Keratinocyte (primary cell): ENCODE measurements around the gene NMT2. TPM values are rescaled to one million over a fixed set of nuclear protein-coding genes. Genes with fewer than 3 reads are reported as not detected.

Experiments
- DNase-seq: peaks from one replicate; pipeline ENCODE4 v3.0.0-alpha.2; 2011; ENCODE audit warnings: low read depth, missing footprints, low spot score
- FAIRE-seq: peaks from 2 replicates; lab custom pipeline; 2011; peaks lifted over from hg19 to GRCh38; lab: Jason Lieb, UNC
- H2AFZ ChIP-seq: 2 replicates; pipeline ENCODE4 v1.6.0; 2012; ENCODE audit warnings: low read length, control low read depth, inconsistent platforms; ENCODE audit not compliant: control insufficient read depth
- H3K27ac ChIP-seq: 2 replicates; pipeline ENCODE4 v1.5.1; 2011; ENCODE audit warnings: low read length; ENCODE audit not compliant: control insufficient read depth, insufficient read depth
- H3K27me3 ChIP-seq: 3 replicates; pipeline ENCODE4 v1.6.0; 2011; ENCODE audit warnings: low read length; ENCODE audit not compliant: control insufficient read depth, insufficient read depth; ENCODE audit errors: extremely low read depth
- H3K36me3 ChIP-seq, 2 experiments: 2 replicates in 1 of 2; 3 replicates in 1 of 2; pipeline ENCODE4 v1.5.1; 2011; ENCODE audit warnings: low read length in 2 of 2, mild to moderate bottlenecking in 1 of 2; ENCODE audit not compliant: control insufficient read depth in 2 of 2, insufficient read depth in 2 of 2; ENCODE audit errors: extremely low read depth in 1 of 2
- H3K4me1 ChIP-seq: 3 replicates; pipeline ENCODE4 v1.5.1; 2011; ENCODE audit warnings: low read length; ENCODE audit not compliant: control insufficient read depth, insufficient read depth; ENCODE audit errors: extremely low read depth
- H3K4me2 ChIP-seq: 3 replicates; pipeline ENCODE4 v1.6.0; 2011; ENCODE audit warnings: low read depth, low read length; ENCODE audit not compliant: control insufficient read depth, insufficient read depth; ENCODE audit errors: extremely low read depth
- H3K4me3 ChIP-seq, 3 experiments: fragments of 200-600 bp in 1 of 3; sonication (generic) in 1 of 3; 2 replicates in 2 of 3; 3 replicates in 1 of 3; pipeline ENCODE4 v1.5.1; 2011 to 2016; ENCODE audit warnings: low read length in 3 of 3, mild to moderate bottlenecking in 3 of 3, control low read depth in 2 of 3, inconsistent platforms in 1 of 3, low read depth in 1 of 3, mixed read lengths in 1 of 3, mixed run types in 1 of 3, moderate library complexity in 1 of 3; ENCODE audit not compliant: control insufficient read depth in 2 of 3, insufficient read depth in 2 of 3; ENCODE audit errors: extremely low read depth in 1 of 3
- H3K79me2 ChIP-seq: 2 replicates; pipeline ENCODE4 v1.6.0; 2012; ENCODE audit warnings: low read length; ENCODE audit not compliant: control insufficient read depth, insufficient read depth
- H3K9ac ChIP-seq: 3 replicates; pipeline ENCODE4 v1.6.0; 2011; ENCODE audit warnings: low read length; ENCODE audit not compliant: control insufficient read depth, insufficient read depth; ENCODE audit errors: extremely low read depth
- H3K9me1 ChIP-seq: 3 replicates; pipeline ENCODE4 v1.6.0; 2011; ENCODE audit warnings: low read length; ENCODE audit not compliant: control insufficient read depth, insufficient read depth; ENCODE audit errors: extremely low read depth
- H3K9me3 ChIP-seq: 2 replicates; pipeline ENCODE4 v1.5.1; 2012; ENCODE audit warnings: low read depth, low read length; ENCODE audit not compliant: control insufficient read depth
- H4K20me1 ChIP-seq: 3 replicates; pipeline ENCODE4 v1.6.0; 2011; ENCODE audit warnings: low read length; ENCODE audit not compliant: control insufficient read depth, insufficient read depth; ENCODE audit errors: extremely low read depth
- CTCF ChIP-seq, 3 experiments: IDR thresholded peaks in 1 of 3; conservative IDR thresholded peaks in 1 of 3; optimal IDR thresholded peaks in 1 of 3; 2 replicates in 2 of 3; 3 replicates in 1 of 3; pipeline versions ENCODE3 to v1.5.1; 2011; ENCODE audit warnings: low read length in 3 of 3, mild to moderate bottlenecking in 3 of 3, moderate library complexity in 2 of 3, control low read depth in 1 of 3, inconsistent platforms in 1 of 3; ENCODE audit not compliant: insufficient read depth in 2 of 3; ENCODE audit errors: extremely low read depth in 1 of 3
- EZH2 ChIP-seq: IDR thresholded peaks from one replicate; pipeline ENCODE4 v1.6.1; 2012; ENCODE audit warnings: inconsistent platforms, mild to moderate bottlenecking, low read length, moderate library complexity
- dilution Hi-C: fragments of 300-500 bp; cut with MboI; formaldehyde crosslinking; loops from one replicate; pipeline ENCODE4 v1.7.0; 2020; ENCODE audit warnings: low sequenced_read_pairs; ENCODE audit not compliant: extremely low pct_ligation_motif_present
- polyA plus RNA-seq, 5 experiments: library from polyadenylated mRNA; depleted of rRNA in 3 of 5; stranded (reverse) in 3 of 5; stranded (forward) in 1 of 5; unstranded in 1 of 5; fragments of >200 nt; gene quantifications; 1 replicate in 1 of 5; 2 replicates in 3 of 5; 3 replicates in 1 of 5; pipeline versions ENCODE4 v1.2.1 to v1.2.3, GENCODE V29; 2011 to 2012; ENCODE audit warnings: missing spikeins in 2 of 5, low read depth in 1 of 5, low replicate concordance in 1 of 5

The NMT2 gene
- polyA plus RNA-seq, 1 donor (not counting 4 experiments of a cell fraction or from before 2014, with no cell fraction given): 9.9 TPM

GRCh38 chr10:15120523-15120922 is 48.0 kb downstream of the NMT2 start:
- TF ChIP-seq EZH2 (no peak), CTCF (optimal IDR thresholded peaks at IDR 0.05 in 1 of 3, IDR thresholded peaks at IDR 0.05 in 1 of 3, conservative IDR thresholded peaks at IDR 0.05 in 1 of 3; ENCODE audit: extremely low read depth in 1 of 3, insufficient read depth in 2 of 3, low read length in 3 of 3) (no peak)
- H2AFZ ChIP-seq: peak overlapping the region; percentile 21
- H3K27ac ChIP-seq: peak overlapping the region; percentile 35
- H3K79me2 ChIP-seq: no peaks in the 10 kb centered on the region
- no peaks in the 10 kb centered on the region for H3K9me3 ChIP-seq
- H3K4me1 ChIP-seq: peaks cover 24% of the 10 kb centered on the region
- FAIRE-seq (no peak), DNase-seq (no peak)
- H4K20me1 ChIP-seq: no peaks in the 10 kb centered on the region
- H3K9me1 ChIP-seq: no peaks in the 10 kb centered on the region
- no peak overlapping the region for H3K4me3 ChIP-seq
- H3K9ac ChIP-seq: peak overlapping the region; percentile 14
- dilution Hi-C loops: no loop called here
- H3K4me2 ChIP-seq: peak overlapping the region; percentile 5
- H3K36me3 ChIP-seq: peaks cover 8 to 15% of the 10 kb centered on the region in 2 experiments
- no peaks in the 10 kb centered on the region for H3K27me3 ChIP-seq

GRCh38 chr10:15118615-15119014 is 49.9 kb downstream of the NMT2 start:
- Histone ChIP-seq H3K27ac (no peak overlapping the region), H3K9ac (no peak overlapping the region), H3K9me1 (no peaks in the 10 kb centered on the region), H3K36me3 (peaks cover 7 to 16% of the 10 kb centered on the region in 2 experiments), H3K4me1 (peaks cover 15% of the 10 kb centered on the region), H4K20me1 (no peaks in the 10 kb centered on the region), H3K27me3 (no peaks in the 10 kb centered on the region), H3K9me3 (no peaks in the 10 kb centered on the region), H3K4me2 (no peak overlapping the region), H3K79me2 (no peaks in the 10 kb centered on the region), H2AFZ (no peak overlapping the region), H3K4me3 (no peak overlapping the region)
- dilution Hi-C loops: no loop called here
- TF ChIP-seq EZH2 (no peak), CTCF (optimal IDR thresholded peaks at IDR 0.05 in 1 of 3, IDR thresholded peaks at IDR 0.05 in 1 of 3, conservative IDR thresholded peaks at IDR 0.05 in 1 of 3; ENCODE audit: extremely low read depth in 1 of 3, insufficient read depth in 2 of 3, low read length in 3 of 3) (no peak)
- FAIRE-seq (no peak), DNase-seq (no peak)
